Measurements from ENCODE around the gene FRMPD2.
"Not testable (repeated sequence)": the region's sequence is repeated elsewhere in the genome, so short reads cannot be mapped to it uniquely, and the experiment has no call there.

The FRMPD2 gene

DNA sequence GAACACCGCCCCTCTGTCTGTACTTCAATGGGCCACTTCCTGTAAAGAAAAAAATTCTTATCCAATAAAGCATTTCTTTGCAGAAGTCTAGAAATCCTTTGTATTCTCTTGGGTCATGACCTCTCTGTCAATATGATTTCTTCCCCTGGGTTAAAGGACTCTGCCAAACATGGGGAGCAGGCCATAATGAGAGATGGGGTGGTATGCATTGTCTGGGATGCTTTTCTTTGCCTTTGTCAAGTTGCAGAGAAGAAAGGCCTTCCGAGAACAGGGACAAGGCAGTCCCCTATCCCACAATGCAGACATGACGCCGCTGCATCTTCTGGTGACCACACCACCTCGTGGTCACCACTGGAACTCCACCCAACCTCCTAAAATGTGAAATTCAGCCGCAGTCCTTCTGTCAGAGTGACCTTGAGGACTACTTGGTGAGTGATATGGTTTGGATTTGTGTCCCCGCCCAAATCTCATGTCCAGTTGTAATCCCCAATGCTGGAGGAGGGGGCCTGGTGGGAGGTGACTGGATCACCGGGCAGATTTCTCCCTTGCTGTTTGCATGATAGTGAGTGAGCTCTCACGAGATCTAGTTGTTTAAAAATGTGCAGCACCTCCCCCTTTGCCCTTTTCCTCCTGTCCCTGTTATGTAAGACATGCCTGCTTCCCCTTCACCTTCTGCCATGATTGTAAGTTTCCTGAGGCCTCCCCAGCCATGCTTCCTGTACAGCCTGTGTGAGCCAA, 15.2 kb upstream of the FRMPD2 start:
- peak; percentile 51 for DNase-seq

- no peak for DNase-seq
Measured at GRCh38 chr10:48288661-48289060, 14.2 kb upstream of the FRMPD2 start.

GRCh38 chr10:48287417-48288391, 13.2 kb upstream of the FRMPD2 start:
- DNase-seq: no peak

- no peak for DNase-seq
Measured at GRCh38 chr10:48286356-48286755, 11.9 kb upstream of the FRMPD2 start.

- no peak for DNase-seq
Measured at GRCh38 chr10:48285710-48286109, 11.2 kb upstream of the FRMPD2 start.

GRCh38 chr10:48284811-48285210, 10.3 kb upstream of the FRMPD2 start:
- DNase-seq: no peak

DNA sequence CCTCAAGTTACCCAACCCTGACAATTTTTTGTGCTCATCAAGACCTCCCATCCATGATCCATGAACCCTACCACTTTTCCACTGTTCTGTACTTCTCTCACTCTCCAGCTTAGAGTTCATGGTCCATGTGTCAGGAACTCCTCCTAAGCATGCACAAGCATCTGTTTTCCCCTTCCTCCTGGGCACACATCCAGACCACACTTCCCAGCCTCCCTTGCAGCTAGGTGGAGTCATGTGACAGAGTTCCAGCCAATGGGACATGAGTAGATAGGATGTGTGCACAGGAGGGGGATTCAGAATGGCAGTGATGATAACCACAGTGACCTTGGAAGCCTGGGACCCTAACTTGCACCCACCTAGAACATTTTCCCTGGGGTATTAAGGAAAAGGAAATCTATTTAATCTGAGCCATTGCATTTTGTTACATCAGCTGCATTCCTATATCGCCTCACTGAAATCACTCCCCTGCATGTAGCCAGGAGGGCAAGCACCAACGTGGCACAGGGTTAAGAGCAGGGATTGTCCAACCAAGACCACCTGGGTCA, 9.6 kb upstream of the FRMPD2 start:
- no peak for DNase-seq

GRCh38 chr10:48282829-48283228, 8.3 kb upstream of the FRMPD2 start:
- DNase-seq: no peak

GRCh38 chr10:48281697-48282096, 7.2 kb upstream of the FRMPD2 start:
- DNase-seq: not testable (repeated sequence)

- DNase-seq: no peak
Measured at GRCh38 chr10:48279081-48279751, 4.7 kb upstream of the FRMPD2 start.

DNA sequence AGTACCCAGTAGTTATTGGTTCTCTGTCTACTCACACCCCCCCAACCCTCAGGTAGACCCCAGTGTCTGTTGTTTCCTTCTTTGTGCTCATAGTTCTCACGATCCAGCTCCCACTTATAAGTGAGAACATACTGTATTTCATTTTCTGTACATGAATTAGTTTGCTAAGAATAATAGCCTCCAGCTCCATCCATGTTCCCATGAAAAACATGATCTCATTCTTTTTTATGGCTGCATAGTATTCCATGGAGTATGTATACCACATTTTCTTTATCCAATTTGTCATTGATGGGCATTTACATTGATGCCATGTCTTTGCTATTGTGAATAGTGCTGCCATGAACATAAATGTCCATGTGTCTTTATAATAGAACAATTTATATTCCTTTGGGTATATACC, 2.6 kb upstream of the FRMPD2 start:
- DNase-seq: no peak

- no peak for DNase-seq
Measured at GRCh38 chr10:48273741-48274140, 755 bp downstream of the FRMPD2 start.

DNA sequence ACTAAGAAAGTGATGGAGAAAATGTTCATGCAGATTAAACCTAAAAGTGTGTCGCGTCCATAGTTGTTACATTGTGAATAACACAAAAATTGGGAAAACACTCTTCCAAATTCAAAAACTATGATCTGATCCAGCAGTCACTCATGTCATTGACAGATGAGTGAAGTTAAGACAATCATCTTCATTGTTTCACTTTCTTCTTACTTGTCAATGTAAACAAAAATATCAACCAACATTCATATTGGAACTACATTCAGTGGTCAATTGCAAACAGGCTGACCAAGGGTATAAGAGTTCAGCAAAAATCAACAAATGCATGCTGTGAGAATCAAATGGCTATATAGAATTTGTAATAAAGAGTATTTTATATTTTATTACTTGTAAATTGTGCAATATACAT, 1.8 kb downstream of the FRMPD2 start:
- no peak for DNase-seq

DNA sequence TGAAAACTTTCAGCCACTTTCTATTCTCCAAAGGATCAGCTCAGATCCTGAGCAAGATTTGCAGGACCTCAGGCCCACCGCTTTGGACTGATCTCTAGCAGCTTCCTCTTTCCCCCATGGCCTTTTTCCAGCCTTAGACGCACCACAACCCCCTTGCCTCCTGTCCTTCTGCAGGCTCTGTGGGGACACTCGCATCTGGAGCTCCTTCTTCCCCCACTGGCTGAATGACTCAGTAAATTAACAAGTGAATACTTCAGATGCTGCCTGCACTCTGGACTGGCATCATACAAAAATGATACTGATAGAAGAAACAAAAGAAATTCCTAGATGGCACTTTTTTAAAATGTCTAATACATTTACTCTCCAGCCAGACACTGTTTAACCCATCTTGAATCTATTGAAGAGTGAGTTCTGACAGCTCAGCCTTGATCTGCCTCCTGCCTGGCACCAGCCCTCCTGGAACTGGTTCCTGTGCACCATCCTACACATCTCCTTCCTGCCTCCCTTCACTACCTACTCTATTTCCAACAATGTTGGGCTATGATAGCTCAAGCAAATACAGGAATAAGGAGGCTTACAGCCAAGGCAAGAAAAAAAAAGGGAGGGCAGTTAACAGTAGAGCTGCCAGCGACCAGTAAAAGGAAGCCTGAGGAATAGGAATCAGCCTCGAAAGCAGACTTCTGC, 3.3 kb downstream of the FRMPD2 start:
- DNase-seq: no peak

DNA sequence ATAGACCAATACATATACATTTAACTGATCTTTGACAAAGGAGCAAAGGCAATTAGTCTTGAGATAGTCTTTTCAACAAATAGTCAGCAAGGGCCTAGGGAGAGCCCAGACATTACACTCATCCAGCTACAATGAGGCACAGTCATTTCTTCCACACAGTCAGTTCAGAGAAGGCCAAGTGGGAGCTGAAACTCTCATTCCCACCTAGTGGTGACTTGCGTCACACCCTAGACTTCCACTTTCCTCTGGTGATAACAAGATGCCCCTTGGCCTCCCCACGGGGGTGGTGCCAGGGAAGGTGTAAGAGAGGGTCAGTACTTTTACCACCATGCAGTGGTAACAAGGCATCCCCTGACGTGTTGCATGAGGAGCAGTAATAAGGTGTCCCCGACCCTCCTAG, 8.0 kb downstream of the FRMPD2 start:
- DNase-seq: no peak

DNA sequence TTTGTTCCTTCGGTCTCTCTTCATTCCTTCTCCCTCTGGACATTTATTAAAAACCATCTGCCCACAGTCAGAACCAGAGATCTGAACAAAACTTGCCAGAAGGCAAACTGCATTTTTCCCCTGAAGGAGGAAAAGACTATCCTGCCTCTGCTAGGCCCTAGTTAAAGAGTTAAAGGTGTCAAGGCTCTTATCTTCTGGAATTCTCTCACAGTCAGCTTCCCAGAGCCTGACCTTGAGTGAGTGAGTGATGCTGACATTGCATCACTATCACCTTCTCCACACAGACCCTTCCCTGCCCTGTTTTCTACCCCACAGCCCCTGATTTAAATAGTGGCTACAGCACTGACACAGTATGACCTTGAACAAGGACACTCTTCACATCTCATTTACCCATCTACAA, 16.4 kb downstream of the FRMPD2 start:
- DNase-seq: no peak

DNA sequence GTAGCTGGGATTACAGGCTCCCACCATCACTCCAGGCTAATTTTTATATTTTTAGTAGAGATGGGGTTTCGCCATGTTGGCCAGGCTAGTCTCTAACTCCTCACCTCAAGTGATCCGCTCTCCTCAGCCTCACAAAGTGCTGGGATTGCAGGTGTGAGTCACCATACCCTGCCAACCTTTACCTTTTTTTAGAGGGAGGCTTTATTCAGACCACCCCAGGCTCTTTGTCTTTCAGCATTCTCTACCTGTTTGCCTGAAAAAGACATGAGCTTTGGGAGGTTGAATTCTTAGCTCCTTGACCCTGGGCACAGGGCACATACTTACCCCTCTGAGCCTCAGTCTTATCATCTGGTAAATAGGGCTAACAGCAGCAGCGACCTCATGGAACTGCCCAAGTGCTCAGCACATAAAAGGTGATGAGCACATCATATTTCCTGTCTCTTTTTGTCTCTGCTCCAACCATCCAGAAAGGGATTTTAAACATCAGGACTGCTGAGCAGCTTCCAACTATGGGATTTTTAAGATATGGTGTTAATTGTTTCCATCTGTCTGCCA, 17.0 kb downstream of the FRMPD2 start:
- no peak for DNase-seq

DNA sequence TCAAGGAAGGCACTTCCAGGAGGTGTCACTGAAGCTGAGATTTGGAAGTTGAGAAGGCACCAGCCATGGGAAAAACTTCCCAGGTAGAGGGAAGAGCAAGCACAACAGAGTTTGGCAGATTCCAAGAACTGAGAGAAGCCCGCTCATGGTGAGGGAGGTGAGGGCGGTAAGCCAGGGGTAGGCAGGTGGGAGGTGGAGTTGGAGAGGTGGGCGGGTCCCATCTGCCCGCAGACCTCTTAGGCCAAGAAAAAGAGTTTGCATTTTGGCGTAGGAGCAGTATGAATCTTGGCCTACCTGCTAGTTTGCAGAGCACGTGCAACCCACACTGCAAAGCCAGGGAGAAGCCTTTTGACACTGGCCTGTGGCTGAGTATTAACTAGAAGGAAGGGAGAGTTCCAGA, 18.8 kb downstream of the FRMPD2 start:
- DNase-seq: no peak

GRCh38 chr10:48254750-48255512, 19.6 kb downstream of the FRMPD2 start:
- DNase-seq: no peak

DNA sequence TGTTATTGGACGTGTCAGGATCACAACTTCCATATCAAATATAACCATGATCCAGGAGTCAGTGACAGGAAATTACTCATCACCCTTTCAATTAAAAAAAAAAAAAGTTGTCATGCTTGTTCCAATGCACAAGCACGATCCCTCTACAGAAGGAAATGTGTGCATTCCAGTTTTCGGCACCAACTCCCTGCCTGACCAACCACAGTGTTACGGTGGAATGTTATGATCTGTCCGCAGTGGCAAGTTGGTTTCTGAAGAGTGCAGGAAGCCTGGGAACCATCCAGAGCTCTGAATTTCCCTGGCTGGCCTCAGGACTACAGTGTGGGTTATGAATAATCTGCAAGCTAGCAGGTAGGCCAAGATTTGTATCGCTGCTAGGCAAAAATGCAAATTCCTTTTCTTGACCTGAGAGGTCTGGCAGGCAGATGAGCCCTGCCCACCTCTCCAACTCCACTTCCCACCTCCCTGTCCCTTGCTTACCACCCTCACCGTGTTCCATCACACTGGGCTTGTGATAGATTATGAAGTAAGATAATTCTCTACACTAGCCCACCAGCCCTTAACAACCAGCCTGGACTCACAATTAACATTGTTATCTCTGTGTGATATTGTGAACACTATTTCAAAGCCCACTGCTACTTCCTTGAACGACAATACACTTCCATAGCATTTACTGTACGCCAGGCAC, 20.4 kb downstream of the FRMPD2 start:
- no peak for DNase-seq

- DNase-seq: no peak
Measured at GRCh38 chr10:48252354-48252650, 22.2 kb downstream of the FRMPD2 start.
